GM13977 (cell line): Measurements from ENCODE around the gene MIB1.

Experiments
- DNase-seq: peaks from one replicate; pipeline ENCODE4 v3.0.0; 2012; ENCODE audit warnings: low spot score
- in situ Hi-C: fragments of 300-500 bp; cut with MboI; formaldehyde crosslinking; loops from one replicate; pipeline ENCODE4 v1.12.0; 2022; ENCODE audit warnings: low sequenced_read_pairs, low pct_unique_long_range_greater_than_20kb, mixed read lengths, inconsistent platforms; ENCODE audit not compliant: unreplicated experiment
- TF ChIP-seq, protein P1 (sequence below): IDR thresholded peaks from 2 replicates; pipeline ENCODE4 v1.5.1; 2012; ENCODE audit warnings: mild to moderate bottlenecking, control low read depth; ENCODE audit not compliant: insufficient read depth; ENCODE audit errors: extremely low read depth, missing control alignments

Gene MIB1

DNA sequence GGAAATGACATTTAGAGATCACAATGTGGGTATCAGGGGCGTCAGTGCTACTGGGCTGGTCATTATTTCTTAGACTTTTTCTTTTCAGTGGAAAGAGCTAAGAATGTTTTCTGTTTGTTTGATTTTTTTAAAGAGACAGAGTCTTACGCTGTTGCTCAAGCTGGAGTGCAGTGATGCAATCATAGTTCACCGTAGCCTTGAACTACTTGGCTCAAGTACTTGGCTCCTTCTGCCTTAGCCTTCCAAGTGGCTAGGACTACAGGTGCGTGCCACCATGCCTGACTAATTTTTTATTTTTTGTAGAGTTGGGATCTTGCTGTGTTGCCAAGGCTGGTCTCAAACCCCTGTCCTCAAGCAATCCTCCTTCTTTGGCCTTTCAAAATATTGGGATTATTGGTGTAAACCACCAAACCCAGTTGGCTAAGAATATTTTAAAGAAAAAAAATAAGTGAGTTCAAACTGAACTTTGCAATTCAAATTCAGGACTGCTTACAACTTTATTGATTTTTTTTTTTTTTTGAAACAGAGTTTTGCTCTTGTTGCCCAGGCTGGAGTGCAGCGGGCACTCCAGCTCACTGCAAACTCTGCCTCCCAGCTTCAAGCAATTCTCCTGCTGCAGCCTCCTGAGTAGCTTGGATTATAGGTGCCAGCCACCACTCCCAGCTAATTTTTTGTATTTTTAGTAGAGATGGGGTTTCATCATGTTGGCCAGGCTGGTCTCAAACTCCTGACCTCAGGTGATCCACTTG lies 154.2 kb downstream of the MIB1 start:
- no peak for DNase-seq
- in situ Hi-C loops = no loop called here
- TF ChIP-seq, protein P1, sequence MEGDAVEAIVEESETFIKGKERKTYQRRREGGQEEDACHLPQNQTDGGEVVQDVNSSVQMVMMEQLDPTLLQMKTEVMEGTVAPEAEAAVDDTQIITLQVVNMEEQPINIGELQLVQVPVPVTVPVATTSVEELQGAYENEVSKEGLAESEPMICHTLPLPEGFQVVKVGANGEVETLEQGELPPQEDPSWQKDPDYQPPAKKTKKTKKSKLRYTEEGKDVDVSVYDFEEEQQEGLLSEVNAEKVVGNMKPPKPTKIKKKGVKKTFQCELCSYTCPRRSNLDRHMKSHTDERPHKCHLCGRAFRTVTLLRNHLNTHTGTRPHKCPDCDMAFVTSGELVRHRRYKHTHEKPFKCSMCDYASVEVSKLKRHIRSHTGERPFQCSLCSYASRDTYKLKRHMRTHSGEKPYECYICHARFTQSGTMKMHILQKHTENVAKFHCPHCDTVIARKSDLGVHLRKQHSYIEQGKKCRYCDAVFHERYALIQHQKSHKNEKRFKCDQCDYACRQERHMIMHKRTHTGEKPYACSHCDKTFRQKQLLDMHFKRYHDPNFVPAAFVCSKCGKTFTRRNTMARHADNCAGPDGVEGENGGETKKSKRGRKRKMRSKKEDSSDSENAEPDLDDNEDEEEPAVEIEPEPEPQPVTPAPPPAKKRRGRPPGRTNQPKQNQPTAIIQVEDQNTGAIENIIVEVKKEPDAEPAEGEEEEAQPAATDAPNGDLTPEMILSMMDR = no peak

DNA sequence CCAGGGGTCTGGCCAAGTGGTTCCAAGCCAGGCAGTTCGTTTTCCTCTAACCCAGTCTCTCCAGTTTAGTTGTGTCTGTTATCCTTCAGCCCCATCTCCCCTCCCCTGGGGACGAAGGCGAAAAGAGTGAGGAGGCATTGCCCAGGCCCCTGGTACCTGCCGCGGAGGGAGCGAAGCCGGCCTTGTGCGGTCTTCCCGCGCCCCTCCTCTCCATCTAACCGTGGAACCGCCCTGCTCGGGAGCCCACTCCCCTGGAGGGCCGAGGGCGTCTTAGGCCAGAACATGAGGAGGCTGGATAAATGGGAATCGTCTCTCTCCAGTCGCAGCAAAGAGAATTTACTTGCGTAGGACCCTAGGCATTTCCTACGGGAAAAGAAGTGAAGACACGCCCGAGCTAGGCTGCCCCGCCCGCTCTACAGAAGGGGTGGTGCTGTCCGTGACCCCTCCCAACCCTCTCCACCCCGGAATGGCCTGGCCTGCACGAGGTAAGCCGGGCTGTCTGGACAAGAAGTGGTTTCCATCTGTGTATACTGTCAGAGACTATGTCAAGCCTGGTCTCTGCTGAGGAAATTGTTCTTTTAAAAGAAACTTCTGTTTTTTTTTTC lies 156.2 kb downstream of the MIB1 start:
- TF ChIP-seq, protein P1 = no peak
- in situ Hi-C loops = no loop called here
- no peak for DNase-seq

DNA sequence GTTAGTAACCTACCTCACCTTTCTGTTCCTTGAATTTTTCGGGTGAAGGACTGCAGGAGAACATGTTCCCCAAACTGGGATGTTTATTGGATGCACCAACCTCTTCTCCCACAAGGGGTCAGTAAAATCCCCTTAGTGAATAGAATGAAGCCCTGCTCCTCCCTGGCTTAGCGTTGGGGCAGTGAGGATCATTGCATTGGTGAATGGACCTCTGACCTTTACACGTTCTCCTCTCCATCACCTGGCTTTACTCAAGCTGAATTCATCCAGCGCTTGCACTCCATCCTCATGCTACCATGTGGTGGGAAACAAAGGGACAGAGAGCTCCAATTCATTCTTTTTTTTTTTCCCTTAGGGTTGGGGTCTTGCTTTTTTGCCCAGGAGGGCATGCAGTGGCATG lies 157.2 kb downstream of the MIB1 start:
- in situ Hi-C loops = no loop called here
- TF ChIP-seq, protein P1 = peak; percentile 72
- peak; percentile 65 for DNase-seq

DNA sequence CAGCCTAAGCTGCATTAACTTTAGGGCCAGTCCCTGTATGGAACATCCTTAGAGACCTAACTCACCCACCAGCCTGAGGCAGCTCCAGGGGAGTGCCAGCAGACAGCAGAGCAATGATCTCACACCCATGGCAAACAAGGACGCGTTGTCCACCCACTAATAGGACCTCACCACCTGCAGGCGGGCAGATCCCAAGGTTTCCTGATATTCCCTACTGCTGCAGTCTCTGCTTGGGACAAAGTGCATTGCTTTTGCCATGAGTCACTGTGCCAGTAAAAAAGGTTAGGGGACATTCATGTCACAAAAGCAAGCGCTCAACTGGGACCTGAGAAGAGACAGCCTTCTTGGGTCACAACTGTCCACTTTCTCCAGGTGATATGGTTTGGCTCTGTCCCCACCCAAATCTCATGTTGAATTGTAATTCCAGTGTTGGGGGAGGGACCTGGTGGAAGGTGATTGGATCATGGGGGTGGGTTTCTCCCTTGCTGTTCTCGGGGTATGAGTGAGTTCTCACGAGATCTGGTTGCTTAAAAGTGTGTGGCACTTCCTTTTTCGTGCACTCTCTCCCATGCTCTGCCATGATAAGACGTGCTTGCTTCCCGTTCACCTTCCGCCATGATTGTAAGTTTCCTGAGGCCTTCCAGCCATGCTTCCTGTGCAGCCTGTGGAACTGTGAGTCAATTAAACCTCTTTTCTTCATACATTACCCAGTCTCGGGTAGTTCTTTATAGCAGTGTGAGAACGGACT lies 160.2 kb downstream of the MIB1 start:
- no peak for DNase-seq
- in situ Hi-C loops = loop anchor here (10.0 to 25.0 kb wide), 2 partner anchors 84 to 662 kb away; no protein-coding TSS in a partner anchor
- TF ChIP-seq, protein P1 = no peak

DNA sequence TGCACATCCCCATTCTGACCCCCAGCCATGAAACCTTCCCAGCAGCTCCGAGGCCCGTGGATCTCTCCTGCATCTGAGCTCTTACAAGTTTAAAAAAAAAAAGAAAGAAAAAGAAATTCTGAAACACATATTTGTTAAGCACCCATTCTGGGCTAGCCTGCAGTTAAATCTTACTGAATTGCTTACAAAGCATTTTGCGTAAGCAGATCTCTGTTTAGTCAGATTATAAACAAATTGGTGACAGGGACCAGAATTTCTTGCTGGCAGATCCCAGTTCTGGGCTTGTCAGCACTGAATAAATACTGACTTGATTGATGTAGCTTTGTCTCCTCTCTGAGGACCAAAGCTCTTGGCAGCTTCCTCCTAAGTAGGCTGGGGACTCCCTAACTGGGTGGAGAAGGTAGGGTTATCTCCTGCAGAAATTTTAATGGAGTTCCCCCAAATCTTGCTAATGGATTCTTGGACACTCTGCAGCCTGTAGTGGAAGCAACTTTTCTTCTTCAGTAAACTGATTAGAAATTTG lies 160.9 kb downstream of the MIB1 start:
- DNase-seq = no peak
- in situ Hi-C loops = loop anchor here (10.0 to 25.0 kb wide), 2 partner anchors 83 to 661 kb away; no protein-coding TSS in a partner anchor
- TF ChIP-seq, protein P1 = no peak

DNA sequence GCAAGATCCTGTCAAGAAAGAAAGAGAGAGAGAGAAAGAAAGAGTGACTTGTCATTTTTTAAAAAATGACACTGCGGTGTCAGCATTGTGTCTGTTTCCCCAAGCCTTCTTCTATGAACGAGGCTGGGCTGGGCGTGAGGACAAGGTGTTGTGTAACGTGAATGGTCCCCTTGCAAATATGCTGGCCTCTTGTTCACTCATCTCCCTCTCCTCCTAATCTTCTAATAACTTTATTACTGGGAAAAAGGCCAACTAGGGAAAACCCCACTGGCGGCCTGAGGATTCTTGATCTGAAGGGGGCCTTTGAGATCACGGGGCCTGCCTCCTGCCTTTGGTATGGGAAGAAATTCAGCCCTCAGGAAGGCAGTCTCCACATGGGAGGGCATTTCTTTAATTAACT lies 163.1 kb downstream of the MIB1 start:
- in situ Hi-C loops = loop anchor here (10.0 to 25.0 kb wide), 2 partner anchors 81 to 659 kb away; no protein-coding TSS in a partner anchor
- DNase-seq = no peak

More for the DNA sequence above, 163.1 kb downstream of the MIB1 start:
- TF ChIP-seq, protein P1 = no peak
